C4-2B (cell line): ENCODE results near the gene SVOPL.
A peak's percentile ranks its signal among the peaks of the same experiment; 100 is the strongest.

Experiments
- ZFX ChIP-seq: fragments of 450-650 bp; IDR thresholded peaks from 2 replicates; pipeline ENCODE4 v1.6.1; 2017
- TF ChIP-seq, protein P1 (sequence below): fragments of 450-650 bp; conservative IDR thresholded peaks from 2 replicates; pipeline ENCODE4 v1.5.1; 2017; ENCODE audit warnings: mild to moderate bottlenecking

GRCh38 chr7:138667535-138668228 is 33.5 kb downstream of the SVOPL start:
- TF ChIP-seq, protein P1, sequence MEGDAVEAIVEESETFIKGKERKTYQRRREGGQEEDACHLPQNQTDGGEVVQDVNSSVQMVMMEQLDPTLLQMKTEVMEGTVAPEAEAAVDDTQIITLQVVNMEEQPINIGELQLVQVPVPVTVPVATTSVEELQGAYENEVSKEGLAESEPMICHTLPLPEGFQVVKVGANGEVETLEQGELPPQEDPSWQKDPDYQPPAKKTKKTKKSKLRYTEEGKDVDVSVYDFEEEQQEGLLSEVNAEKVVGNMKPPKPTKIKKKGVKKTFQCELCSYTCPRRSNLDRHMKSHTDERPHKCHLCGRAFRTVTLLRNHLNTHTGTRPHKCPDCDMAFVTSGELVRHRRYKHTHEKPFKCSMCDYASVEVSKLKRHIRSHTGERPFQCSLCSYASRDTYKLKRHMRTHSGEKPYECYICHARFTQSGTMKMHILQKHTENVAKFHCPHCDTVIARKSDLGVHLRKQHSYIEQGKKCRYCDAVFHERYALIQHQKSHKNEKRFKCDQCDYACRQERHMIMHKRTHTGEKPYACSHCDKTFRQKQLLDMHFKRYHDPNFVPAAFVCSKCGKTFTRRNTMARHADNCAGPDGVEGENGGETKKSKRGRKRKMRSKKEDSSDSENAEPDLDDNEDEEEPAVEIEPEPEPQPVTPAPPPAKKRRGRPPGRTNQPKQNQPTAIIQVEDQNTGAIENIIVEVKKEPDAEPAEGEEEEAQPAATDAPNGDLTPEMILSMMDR: no peak
- 0 out of 2 replicates have a peak, but pooled peaks have one; percentile 19 for TF ChIP-seq ZFX
